ENCODE data around the gene KRTAP3-1. TPM values are rescaled to one million over a fixed set of nuclear protein-coding genes. Genes with fewer than 3 reads are reported as not detected.
"Not testable (repeated sequence)": the region's sequence is repeated elsewhere in the genome, so short reads cannot be mapped to it uniquely, and the experiment has no call there.

KRTAP3-1 gene
- polyA plus RNA-seq (ENCODE audit: insufficient read length) = not detected
- long read RNA-seq, donor 1 = 0 reads
- long read RNA-seq, donor 2 = 0 reads
- long read RNA-seq, donor 3 = 0 reads
- long read RNA-seq, donor 4 = 0 reads
- long read RNA-seq, donor 5 = 0 reads
- long read RNA-seq, donor 6 = 0 reads
- long read RNA-seq, donor 7 = 0 reads
- long read RNA-seq, donor 8 = 0 reads

GRCh38 chr17:41008811-41009210 is at the start of gene KRTAP3-1:
Gene KRTAP3-1 (minus strand): TSS chr17:41009128. CDS start chr17:41009074, 54 bp downstream.
- no peak for DNase-seq

DNA sequence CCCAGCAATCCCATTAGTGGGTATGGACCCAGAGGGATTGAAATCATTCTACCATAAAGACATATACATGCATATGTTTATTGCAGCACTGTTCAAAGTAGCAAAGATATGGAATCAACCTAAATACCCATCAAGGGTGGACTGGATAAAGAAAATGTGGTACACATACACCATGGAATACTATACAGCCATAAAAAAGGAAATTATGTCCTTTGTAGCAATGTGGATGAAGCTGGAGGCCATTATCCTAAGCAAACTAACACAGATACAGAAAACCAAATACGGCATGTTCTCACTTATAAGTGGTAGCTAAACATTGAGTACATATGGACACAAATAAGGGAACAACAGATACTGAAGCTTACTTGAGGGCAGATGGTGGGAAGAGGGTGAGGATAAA is 48.6 kb upstream of the KRTAP3-1 start:
- no peak for DNase-seq

GRCh38 chr17:41055130-41055529 is 46.2 kb upstream of the KRTAP3-1 start, which contains the start of gene KRTAP2-2:
Gene KRTAP2-2 (minus strand): TSS chr17:41055230. CDS start chr17:41055211, 19 bp downstream.
- not testable (repeated sequence) for DNase-seq

DNA sequence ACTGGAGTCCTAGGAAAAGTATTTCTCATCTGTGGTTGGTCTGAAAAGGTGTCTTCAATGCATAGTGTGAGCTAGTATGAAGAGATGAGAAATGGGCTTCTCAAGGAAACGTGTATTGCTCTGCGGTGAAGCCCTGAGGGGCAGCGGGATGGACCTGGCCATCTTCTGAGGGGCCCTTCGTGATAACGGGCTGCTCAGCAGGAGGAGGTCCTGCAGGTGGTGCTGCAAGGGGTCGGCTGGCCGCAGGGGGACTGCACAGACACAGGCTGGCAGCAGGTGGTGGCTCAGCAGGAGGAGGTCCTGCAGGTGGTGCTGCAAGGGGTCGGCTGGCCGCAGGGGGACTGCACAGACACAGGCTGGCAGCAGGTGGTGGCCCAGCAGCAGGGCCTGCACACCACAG is 45.6 kb upstream of the KRTAP3-1 start:
- DNase-seq = not testable (repeated sequence)

- peak; percentile 27 for DNase-seq
These were observed 45.1 kb upstream of the KRTAP3-1 start for GRCh38 chr17:41054025-41054424.

DNA sequence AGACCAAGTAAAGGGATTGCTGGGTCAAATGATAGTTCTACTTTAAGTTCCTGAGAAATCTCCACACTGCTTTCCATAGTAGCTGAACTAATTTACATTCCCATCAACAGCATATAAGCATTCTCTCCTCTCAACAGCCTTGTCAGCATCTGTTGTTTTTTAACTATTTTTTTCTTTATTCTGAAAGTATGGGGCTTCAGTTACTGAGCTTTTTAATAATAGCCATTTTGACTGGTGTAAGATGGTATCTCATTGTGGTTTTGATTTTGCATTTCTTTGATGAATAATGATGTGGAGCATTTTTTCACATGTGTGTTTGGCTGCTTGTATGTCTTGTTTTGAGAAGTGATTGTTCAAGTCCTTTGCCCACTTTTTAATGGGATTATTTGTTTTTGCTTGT is 43.6 kb upstream of the KRTAP3-1 start:
- DNase-seq = no peak

- DNase-seq = no peak
These were observed 40.2 kb upstream of the KRTAP3-1 start for GRCh38 chr17:41049110-41049509.

DNA sequence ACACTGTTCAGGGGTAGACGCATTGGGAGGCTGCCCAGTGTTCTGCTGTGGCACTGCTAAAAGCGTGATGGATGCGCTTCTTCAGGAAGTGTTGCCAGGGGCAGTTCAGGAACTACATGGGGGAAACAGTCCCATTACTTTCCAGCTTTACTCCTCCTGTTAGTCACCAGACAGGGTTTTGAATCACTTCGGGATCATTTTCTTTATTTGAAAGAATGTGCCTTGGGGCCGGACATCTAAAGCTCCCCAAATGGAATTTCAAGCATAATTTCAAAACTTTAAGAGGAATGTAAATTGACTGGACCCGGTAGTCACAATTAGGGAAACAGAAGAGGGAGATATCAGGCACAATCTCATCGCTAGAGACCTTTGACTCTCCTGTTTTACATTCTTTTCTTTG is 39.5 kb upstream of the KRTAP3-1 start:
- DNase-seq = no peak

DNA sequence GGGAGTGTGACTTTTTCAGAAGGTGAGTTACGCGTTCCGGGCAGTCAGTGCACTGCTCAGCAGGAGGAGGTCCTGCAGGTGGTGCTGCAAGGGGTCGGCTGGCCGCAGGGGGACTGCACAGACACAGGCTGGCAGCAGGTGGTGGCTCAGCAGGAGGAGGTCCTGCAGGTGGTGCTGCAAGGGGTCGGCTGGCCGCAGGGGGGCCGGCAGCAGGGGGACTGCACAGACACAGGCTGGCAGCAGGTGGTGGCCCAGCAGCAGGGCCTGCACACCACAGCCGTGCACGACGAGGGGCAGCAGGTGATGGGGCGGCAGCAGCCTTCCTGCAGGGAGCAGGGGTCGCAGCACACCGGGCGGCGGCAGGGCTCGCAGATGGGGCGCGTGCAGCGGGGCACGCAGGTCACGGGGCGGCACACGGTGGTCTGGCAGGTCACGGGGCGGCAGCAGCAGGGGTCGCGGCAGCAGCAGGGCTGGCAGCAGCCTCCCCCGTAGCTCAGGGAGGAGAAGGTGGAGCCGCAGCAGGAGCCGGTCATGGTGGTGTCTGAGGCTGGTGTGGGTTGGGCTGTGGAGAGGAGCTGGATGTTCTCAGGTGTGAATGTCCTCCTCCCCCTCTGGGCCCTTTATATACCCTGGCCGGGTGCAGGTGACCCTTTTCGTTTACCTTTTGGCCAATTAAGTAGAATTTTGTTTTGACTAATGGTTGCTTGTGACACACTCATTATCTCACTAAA is 38.0 kb upstream of the KRTAP3-1 start, which contains the start of gene KRTAP2-1:
Gene KRTAP2-1, minus strand, starts transcription at position 582 of the 731 bp plus-strand sequence. Its CDS starts 49 bp downstream, at position 533.
- DNase-seq = not testable (repeated sequence)

DNA sequence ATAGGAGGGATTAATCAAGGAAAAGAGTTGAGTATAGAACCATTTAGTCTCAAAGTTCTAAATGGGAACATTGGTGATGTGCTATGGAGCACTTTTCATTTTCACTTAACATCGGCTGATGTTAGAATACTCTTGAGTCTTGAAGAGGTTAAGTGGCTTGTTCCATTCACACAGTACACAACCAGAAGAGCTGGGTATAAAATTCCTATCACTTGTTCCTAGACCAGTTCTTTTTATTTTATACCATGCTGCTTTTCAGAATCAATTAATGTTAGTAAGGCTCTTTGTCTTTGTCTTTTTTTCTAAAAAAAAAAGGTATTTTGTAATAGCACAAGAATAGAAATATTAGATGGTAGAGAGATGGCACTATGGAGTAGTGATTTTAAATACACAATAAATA is 34.0 kb upstream of the KRTAP3-1 start:
- no peak for DNase-seq

DNA sequence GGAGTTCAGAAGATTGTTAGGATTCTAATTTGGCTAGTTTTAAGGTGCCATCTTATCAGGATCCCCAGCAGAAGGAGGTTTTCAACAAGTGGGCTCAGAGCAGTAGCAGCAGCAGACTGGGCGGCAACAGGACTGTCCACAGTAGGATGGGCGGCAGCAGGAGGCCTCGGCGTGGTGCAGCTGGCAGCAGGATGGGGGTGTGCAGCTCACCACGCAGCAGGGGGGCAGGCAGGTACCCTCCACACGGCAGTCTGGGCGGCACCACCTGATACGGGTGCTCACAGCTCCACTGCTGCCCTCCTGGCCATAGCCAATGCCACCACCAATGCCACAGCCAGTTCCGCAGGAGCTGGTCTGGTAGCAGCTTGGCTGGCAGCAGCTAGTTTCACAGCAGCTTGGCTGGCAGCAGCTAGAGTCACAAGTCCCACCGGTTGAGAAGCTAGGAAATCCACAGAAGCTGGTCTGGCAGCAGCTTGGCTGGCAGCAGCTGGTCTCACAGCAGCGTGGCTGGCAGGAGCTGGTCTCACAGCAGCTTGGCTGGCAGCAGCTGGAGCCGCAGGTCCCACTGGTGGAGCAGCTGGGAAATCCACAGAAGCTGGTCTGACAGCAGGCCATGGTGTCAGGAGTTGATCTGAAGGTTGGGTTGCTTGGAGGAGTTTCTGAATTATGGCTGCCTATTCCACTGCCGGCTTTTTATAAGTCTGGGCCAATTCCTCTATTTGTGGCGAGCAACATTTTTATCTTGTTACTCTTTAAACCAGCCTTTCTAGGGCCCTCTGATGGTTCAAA is 32.0 kb upstream of the KRTAP3-1 start, which contains the start of gene KRTAP1-1:
Gene KRTAP1-1, minus strand, starts transcription at position 668 of the 789 bp plus-strand sequence. Its CDS starts 53 bp downstream, at position 615.
- DNase-seq = not testable (repeated sequence)

DNA sequence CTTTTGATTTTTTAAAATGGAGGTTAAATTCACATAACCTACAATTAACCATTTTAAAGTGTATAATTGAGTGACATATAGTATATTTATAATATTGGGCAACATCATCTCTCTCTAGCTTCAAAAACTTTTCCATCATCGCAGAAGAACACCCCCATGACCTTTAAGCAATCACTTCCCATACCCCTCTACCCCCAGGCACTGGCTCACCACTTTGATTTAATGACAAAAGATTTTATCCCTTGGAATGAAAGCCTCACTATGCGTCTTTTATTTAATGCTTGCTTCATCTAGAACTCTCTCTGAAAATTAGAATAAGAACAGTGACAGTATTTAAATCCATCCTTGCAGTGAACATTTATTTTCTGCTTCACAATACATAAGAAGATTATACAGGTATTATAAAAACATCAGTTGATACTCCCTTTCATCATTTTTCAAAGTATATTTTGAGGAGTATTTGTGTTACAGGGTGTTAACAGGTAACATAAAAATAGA is 29.0 kb upstream of the KRTAP3-1 start:
- no peak for DNase-seq

DNA sequence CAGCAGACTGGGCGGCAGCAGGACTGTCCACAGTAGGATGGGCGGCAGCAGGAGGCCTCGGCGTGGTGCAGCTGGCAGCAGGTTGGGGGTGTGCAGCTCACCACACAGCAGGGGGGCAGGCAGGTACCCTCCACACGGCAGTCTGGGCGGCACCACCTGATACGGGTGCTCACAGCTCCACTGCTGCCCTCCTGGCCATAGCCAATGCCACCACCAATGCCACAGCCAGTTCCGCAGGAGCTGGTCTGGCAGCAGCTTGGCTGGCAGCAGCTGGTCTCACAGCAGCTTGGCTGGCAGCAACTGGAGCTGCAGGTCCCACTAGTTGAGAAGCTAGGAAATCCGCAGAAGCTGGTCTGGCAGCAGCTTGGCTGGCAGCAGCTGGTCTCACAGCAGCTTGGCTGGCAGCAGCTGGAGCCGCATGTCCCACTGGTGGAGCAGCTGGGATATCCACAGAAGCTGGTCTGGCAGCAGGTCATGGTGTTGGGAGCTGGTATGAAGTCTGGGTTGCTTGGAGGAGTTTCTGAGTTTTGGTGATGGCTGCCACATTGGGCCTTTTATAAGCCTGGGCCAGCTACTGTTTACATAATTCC is 25.5 kb upstream of the KRTAP3-1 start, which contains the start of gene KRTAP1-3:
Gene KRTAP1-3, minus strand, starts transcription at position 529 of the 590 bp plus-strand sequence. Its CDS starts 53 bp downstream, at position 476.
- DNase-seq = not testable (repeated sequence)

- no peak for DNase-seq
These were observed 20.8 kb upstream of the KRTAP3-1 start, which contains the start of gene KRTAP1-4 for GRCh38 chr17:41029633-41030245. Gene KRTAP1-4 (minus strand): TSS chr17:41030195. CDS start chr17:41030078, 117 bp downstream.

DNA sequence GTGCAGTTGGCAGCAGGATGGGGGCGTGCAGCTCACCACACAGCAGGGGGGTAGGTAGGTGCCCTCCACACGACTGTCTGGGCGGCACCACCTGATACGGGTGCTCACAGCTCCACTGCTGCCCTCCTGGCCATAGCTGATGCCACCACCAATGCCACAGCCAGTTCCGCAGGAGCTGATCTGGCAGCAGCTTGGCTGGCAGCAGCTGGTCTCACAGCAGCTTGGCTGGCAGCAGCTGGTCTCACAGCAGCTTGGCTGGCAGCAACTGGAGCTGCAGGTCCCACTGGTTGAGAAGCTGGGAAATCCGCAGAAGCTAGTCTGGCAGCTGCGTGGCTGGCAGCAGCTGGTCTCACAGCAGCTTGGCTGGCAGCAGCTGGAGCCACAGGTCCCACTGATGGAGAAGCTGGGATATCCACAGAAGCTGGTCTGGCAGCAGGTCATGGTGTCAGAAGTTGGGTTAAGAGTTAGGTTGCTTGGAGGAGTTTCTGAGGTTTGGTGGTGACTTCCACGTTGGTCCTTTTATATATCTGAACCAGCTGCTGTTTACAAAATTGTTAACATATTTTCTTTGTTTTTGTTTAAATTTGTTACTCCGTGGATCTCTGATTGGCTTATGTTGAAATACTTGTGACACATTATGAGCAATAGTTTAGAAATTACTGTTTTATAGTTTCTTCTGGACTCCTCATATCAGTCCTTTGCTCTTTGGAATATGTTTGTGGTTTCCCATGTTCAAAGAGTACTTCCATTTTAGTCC is 18.0 kb upstream of the KRTAP3-1 start, which contains the start of gene KRTAP1-5:
Gene KRTAP1-5, minus strand, starts transcription at position 494 of the 757 bp plus-strand sequence. Its CDS starts 53 bp downstream, at position 441.
- no peak for DNase-seq

- DNase-seq = no peak
These were observed 15.8 kb upstream of the KRTAP3-1 start for GRCh38 chr17:41024697-41025096.

DNA sequence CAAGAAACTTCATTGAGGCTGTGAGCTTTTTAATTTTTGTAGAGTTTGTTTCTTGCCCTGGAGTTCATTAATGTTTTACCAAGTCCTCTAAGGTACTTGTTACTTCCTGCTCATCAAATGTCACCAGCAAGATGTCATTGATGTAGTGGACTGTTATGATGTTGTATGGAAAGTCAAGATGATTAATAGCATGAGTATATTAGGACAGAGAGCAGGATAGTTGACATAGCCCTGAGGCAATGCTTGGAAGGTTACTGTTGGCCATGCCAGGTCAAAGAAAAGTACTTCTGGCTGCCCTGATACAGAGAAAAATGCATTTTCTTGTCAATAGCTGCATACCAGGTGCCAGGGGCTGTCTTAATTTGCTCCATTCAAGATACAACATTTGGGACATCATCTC is 11.4 kb upstream of the KRTAP3-1 start:
- no peak for DNase-seq

- DNase-seq = no peak
These were observed 10.5 kb upstream of the KRTAP3-1 start for GRCh38 chr17:41019415-41019814.

DNA sequence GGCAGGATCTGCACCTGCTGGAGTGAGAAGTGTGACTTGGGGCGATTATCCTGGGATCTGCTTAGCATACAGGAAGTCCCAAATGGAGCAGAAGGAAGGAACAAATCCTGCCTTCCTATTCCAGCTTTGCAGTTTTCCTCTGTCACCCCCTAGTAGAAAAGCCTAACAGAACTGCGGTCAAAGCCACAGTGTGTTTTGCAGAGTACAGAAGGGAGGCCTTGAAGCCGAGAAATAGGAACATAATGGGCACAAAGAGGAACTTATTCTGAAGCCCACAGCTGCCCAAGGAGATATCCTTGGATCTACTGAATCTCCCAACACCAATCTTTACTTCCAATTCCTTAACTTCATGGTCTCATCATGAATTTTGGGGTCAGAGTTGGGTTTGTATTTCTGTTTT is 9.6 kb upstream of the KRTAP3-1 start:
- DNase-seq = no peak

- no peak for DNase-seq
These were observed 7.8 kb upstream of the KRTAP3-1 start for GRCh38 chr17:41016578-41017215.

All from left kidney (tissue), 8 donors.